GM04503 (cell line): ENCODE results near the gene MMAA.
"Not testable (repeated sequence)": the region's sequence is repeated elsewhere in the genome, so short reads cannot be mapped to it uniquely, and the experiment has no call there.

Experiments
- DNase-seq: peaks from one replicate; pipeline ENCODE4 v3.0.0-alpha.2; 2012; ENCODE audit warnings: low read depth

Gene MMAA

DNA sequence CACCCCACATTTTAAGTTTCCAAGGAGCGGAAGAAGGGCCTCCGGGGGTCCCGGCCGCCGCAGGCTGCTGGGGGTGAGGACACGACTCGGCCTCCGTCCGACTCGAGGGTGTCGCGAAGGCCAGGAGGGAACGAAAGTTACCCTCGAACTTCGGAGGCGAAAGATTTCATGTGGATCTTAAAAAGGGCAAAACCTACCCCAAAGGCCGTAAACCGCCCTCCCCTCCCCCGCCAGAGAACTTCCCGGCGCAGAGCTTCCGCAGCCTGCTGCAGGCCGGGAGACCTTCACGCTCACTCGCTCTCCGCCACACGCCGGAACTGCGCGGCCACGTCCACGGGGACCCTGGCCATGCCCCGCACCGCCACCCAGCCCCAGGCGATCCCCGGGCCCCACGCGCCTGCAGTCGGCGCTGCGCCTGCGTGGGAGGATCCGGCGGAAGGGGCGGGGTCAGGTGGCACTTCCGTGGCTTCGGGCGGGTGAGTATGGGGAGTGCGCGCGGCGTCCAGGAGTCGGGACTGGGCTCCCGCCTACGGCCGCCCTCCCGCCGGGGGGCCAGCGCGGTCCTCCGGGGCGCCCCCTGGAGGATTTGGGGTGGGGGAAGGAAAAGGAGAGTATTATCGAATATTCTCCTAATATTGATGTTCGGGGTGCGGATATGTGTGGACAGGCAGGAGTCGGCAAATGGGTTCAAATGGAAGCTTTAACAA, at the start of gene MMAA:
Gene MMAA (plus strand): TSS at position 454 of the 707 bp plus-strand sequence. CDS start 19,755 bp downstream, outside the sequence.
- peak; percentile 59 for DNase-seq

DNA sequence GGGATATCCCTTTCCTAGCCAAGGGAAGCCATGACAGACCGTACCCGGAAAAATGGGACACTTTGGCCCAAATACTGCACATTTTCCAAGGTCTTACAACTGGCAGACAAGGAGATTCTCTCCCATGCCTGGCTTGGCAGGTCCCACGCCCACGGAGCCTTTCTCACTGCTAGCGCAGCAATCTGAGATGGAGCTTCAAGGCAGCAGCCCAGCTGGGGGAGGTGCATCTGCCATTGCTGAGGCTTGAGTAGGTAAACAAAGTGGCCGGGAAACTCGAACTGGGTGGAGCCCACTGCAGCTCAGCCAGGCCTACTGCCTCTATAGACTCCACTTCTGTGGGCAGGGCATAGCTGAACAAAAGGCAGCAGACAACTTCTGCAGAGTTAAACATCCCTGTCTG, 44.6 kb upstream of the MMAA start:
- not testable (repeated sequence) for DNase-seq

GRCh38 chr4:145580906-145581305, 38.3 kb upstream of the MMAA start:
- DNase-seq = no peak

- DNase-seq = no peak
Observed at GRCh38 chr4:145583191-145584055, 35.8 kb upstream of the MMAA start.

DNA sequence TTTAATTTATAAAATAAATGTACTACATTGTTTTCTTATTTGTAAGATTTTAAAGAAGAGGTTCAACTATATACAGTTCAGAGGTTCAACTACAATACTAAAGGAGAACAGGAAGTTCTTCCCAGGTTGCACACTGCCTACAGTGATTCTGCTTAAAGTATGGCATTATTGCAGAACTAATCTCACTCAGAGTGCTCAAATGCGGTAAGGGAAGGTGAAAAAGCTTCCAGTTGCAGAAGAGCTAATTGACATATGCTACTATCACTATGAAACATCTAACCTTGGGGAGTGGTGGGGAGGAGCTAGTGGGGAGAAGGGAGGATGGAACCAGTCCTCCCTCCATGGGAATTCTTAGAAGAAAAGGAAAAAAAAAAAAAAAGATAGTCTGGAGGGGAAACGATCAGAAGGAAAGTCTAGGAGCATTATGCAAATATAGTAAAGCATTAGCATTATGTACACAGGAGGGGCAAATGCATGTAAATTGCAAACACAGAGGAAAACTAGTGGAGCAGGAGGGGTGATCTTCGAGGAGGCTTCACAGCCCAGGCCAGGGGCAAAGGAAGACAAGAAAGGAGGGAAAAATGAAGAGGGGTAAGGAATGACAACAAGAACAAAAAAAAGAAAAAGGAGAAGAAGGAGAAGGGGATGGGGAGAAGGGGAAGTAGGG, 32.0 kb upstream of the MMAA start:
- no peak for DNase-seq

DNA sequence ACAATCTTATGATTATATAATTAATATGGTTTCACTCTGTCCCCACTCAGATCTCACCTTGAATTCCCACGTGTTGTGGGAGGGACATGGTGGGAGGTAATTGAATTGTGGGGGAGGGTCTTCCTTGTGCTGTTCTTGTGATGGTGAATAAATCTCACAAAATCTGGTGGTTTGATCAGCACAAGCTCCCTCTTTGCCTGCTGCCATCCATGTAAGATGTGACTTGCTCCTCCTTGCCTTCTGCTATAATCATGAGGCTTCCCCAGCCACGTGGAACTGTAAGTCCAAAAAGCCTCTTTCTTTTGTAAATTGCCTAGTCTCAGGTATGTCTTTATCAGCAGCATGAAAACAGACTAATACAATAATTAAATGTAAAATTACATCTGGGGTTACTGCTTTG, 29.8 kb upstream of the MMAA start:
- not testable (repeated sequence) for DNase-seq

DNA sequence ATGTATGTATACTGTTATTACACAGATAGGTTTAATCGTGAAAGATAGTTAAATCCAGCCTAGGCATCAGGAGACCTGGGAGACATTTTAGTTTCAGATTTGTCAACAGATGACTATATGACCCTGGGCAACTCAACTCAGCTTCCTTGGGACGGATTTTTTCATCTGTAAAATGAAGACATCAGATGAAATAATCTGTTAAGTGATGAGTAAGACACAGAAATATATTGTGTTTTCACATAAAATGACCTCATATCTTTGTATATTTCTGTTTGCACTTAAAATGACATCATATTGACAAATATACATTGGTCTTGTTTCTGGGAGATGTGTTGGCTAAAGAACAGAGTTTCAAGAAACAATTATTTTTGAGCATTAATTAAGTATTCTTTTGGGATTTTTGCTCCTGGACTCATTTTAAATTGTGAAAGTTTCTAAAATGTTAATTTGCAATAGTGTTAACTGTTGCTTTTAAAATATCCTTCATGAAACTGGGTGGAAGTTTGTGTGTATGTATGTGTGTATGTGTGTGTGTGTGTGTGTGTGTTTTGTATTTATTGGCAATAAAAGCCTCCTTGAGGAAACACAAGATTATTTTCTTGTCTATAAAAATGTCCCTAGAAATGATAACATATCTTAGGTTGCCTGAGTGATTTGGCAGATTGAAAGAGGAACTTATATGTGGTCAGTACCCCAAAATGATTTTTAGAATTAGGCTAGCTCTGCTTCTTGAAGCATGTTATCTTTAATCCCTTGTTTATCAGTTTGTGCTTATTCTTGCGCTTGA, 29.1 kb upstream of the MMAA start:
- no peak for DNase-seq

DNA sequence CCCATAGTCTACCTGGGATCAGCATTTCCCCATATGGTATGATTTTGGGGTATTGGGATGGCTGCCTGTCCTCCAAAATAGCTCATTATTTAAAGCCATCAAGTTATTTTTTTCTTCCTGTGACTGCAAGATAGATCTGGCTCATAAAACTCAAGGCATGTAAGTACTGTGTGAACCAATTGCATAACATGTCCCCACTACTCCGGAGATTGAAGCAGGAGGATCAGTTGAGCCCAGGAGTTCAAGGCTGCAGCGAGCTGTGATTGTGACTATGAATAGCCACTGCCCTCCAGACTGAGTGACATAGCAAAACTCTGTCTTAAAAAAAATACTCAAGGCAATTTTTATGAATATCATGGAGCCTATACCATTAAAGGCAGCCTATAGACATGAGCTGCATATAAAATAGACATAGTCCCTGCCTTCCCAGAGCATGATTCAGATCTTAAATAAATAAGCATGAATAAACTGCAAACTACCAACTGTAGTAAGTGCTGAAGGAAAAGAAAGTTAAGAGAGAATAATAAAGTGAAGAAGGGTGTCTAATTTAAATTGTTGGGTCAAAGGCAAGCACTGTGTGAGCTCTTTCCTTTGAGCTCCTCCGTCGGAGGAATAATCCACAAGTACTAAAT, 16.9 kb upstream of the MMAA start:
- DNase-seq = no peak

DNA sequence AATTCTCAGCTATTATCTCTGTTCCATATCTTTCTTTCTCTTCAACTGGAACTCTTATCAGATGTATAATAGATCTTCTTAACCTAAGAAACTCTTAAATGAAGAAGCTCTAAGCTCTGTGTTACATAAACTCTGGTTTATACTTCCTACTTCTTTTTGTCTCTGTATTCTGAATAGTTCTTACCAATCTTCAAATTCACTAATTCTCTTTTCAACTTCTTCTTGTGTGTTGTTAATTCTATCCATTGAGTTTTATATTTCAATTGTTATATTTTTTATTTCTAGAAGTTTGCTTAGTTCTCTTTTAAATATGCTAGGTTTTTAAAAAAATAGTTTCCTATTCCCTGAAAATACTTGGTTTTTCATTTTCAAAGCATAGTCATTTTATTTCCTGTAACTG, 13.2 kb upstream of the MMAA start:
- no peak for DNase-seq

DNA sequence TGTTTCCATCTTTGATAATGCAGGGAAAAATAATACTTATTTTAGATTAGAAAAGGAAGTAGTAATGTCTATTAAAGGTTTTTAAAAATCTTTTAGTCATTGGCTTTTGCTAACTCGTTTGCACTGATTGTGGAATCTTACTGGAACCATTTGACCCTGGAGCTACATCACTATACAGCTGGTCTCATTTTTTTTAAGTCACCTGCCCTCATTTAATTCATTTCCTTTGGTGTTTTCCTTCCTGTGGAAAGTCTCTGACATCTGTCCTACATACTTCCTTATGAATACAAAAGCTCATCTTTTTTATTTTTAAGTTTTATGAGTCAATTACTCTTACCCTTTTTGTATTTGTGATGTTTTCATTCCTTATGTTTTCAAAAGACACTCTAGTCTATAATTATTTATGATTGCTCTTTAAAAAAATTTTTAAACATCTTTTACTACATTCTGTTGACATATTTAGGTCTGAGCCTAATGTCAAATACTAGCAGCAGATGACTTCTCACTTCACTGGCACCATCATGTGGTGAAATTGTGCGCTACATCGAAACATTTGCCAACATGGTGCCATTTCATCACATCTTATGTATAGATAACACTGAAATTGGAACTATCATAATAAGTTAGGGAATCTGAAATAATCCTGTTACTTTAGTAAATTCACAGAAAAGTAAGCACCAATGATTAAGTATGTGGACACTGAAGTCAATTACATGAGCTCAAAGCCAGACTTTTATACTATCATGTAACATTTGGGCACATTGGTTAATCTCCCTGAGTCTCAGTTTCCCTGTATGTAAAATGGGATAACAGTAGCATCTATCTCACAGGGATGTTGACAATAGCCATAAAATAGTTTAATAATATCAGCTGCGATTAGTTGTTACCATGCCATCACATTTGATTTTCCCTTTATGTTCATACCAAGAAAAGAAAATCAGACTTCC, 9.4 kb upstream of the MMAA start:
- DNase-seq = peak; percentile 30

DNA sequence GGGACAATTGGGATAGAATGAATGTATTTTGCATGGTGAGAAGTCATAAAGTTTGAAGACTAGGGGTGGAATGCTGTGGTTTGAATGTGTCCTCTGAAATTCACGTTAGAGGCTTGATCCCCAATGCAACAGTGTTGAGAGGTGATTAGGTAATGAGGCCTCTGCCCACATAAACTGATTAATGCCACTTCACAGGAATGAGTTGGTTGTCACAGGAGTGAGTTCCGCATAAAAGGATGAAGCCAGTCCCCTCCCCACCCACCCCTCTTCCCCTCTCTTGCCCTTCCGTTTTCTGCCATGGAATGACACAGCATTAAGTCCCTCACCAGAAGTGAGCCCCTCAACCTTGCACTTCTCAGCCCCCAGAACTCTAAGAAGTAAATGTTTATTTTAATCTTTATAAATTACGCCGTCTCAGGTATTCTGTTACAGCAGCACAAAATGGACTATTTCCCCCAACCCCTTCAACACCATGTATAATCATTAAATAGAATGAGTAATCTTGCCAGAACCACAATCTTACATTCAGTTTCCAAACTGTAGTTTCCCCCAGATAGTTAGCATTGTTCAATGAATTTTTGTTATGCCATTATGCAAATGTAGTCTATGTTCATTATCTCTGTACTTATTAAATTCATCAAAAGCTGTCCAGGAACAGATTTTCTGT, 5.5 kb upstream of the MMAA start:
- DNase-seq = no peak

GRCh38 chr4:145614233-145614610, 5.0 kb upstream of the MMAA start:
- DNase-seq = no peak

DNA sequence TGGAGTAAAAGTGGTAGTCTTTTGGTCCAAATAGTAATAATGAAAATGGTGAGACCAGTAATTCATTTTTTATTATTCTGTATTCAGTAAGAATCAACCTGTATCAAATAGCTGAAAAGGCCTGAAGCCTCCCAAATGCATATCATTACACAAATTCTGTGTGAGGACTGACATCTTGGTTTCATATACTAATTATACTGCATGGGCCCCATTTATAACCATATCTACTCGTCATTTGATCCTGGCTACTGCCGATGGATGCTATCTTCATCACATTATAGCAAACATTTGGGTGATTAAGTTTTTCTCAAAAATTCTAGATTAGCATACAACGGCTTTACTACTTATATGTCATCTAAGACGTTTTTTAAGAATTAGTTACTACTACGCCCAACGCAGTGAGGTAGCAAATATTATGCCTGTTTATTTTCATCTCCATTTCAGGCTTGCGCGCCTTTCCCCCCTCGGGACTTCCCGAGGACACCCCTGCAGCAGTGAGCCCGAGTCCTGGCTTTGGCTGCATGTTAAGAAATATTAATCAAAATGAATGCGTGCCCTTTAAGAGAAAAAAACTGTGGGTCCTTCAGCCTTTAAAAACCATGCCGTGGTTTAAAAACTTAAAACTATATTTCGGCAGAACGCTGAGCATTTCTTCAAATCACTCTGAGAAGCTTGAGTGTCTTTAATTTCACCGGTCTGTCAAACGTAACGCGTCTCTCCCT, 814 bp upstream of the MMAA start:
- no peak for DNase-seq

- DNase-seq = no peak
Observed at GRCh38 chr4:145619639-145619996, 433 bp downstream of the MMAA start.

DNA sequence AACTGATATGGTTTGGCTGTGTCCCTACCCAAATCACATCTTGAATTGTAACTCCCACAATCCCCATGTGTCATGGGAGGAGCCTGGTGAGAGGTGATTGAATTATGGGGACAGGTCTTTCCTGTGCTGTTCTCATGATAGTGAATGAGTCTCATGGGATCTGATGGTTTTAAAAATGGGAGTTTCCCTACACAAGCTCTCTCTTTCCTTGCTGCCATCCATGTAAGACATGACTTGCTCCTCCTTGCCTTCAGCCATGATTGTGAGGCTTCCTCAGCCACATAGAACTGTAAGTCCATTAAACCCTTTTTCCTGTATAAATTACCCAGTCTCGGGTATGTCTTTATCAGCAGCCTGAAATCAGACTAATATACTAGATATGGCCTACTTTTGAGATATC, 2.9 kb downstream of the MMAA start:
- not testable (repeated sequence) for DNase-seq

- peak; percentile 16 for DNase-seq
Observed at GRCh38 chr4:145623831-145624230, 4.6 kb downstream of the MMAA start.

- no peak for DNase-seq
Observed at GRCh38 chr4:145625677-145626622, 6.8 kb downstream of the MMAA start.

- DNase-seq = no peak
Observed at GRCh38 chr4:145626623-145626982, 7.4 kb downstream of the MMAA start.
